ENCODE data around the gene ENDOD1. TPM values are rescaled to one million over a fixed set of nuclear protein-coding genes. Genes with fewer than 3 reads are reported as not detected.
"Not testable (repeated sequence)": the region's sequence is repeated elsewhere in the genome, so short reads cannot be mapped to it uniquely, and the experiment has no call there.

ENDOD1 gene
- total and polyA plus RNA-seq, 8 donors = 2.0 to 8.9 (median 5.1) TPM

DNA sequence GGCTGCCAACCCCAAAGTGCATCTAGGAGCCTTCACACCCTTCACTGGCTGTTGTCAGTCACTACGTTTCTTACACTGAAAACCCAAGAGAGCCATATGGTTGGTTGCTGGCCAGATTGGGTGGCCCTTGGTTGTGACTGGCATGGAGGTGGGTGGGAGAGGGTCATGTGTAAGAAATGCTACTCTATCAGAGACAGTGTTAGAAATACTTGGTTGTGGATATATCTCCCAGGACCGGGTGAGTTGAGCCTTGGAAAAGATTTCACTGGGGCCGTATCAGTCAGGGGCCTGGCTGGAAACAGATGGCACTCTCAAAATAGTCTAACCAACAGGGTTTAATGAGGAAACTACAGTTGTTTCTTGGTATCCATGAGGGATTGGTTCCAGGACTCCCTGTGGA is 15.2 kb downstream of the ENDOD1 start:
- Histone ChIP-seq H3K36me3 (no peaks in the 10 kb centered on the region), H3K27me3 (no peaks in the 10 kb centered on the region), H3K4me1 (no peaks in the 10 kb centered on the region), H3K9me3 (no peaks in the 10 kb centered on the region), H3K27ac (no peak overlapping the region), H3K4me3 (no peak overlapping the region)
- FAIRE-seq (no peak), ATAC-seq (no peak), DNase-seq (no peak)
- 87 to 91% methylated on average over 3 of the region's 3 CpGs for WGBS, 2 donors
- intact Hi-C loops (cut with DNase I) = no loop called here
- TF ChIP-seq, protein P1, sequence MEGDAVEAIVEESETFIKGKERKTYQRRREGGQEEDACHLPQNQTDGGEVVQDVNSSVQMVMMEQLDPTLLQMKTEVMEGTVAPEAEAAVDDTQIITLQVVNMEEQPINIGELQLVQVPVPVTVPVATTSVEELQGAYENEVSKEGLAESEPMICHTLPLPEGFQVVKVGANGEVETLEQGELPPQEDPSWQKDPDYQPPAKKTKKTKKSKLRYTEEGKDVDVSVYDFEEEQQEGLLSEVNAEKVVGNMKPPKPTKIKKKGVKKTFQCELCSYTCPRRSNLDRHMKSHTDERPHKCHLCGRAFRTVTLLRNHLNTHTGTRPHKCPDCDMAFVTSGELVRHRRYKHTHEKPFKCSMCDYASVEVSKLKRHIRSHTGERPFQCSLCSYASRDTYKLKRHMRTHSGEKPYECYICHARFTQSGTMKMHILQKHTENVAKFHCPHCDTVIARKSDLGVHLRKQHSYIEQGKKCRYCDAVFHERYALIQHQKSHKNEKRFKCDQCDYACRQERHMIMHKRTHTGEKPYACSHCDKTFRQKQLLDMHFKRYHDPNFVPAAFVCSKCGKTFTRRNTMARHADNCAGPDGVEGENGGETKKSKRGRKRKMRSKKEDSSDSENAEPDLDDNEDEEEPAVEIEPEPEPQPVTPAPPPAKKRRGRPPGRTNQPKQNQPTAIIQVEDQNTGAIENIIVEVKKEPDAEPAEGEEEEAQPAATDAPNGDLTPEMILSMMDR (IDR thresholded peaks at IDR 0.05) = no peak

DNA sequence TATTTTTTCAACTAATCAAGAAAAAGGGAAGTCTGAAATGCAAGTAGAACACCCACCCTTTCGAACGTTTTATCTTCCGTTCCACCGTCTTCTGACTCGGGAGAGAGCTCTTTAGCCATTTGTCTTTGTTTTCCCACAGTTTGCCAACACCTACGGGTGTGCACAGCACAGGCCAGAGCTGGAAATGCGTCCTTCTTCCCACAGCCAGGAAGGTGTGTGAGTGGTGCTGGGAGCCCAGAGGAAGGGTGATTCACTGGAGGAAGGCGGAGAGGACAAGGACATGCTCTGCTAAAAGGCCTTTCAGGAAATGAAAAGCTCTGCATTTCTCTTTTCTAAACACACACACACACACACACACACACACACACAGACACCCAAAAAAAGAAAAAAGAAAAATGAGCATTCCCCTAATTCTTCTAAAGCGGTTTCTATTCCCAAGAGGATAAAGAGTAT is 18.5 kb downstream of the ENDOD1 start:
- FAIRE-seq = no peak
- H3K27ac ChIP-seq = peak overlapping the region in 1 of 4 donors; percentile 61
- TF ChIP-seq, protein P1 (IDR thresholded peaks at IDR 0.05) = no peak

DNA sequence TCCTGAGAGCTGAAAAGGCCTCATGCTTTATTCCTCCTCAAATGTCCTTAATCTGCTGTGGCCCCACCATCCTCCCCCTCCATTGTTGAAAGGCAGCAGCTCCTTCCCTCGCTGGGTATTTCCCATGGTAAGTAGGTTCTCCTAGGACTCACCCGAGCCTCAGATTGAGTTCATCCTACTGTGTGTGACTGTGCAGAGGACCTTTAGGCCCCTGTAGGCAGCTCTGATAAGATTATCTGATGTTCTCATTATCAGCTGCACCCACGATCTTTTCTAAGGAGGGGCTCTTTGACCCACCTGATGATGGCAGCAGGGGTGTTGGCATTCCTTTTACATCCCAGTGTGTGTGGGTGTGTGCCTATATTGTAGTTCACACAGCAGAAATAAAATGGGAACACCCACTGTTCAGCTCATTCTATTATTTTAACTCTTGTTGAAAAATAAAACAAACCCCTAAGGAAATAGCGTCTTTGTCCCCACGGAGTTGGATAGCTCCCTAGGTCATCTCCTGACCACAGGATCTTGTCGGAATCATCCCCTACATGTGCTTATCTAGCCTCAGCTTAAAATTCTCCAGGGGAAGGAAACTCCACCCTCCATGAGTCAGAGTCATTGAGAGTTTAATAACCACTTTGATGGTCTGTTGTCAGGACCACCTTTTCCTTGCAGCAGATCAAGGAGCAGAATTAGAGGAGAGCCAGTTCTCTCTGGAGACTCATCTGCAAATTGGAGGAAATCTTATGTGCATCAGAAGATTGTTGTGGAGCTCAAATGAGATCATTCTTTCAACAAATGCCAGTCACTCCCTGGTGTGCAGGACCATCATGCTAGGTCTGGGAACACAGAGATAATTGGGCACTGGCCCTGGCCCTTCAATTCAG is 19.3 kb downstream of the ENDOD1 start:
- H3K27ac ChIP-seq = no peak overlapping the region

More for the DNA sequence above, 18.5 kb downstream of the ENDOD1 start:
- no peaks in the 10 kb centered on the region for H3K4me1 ChIP-seq
- DNase-seq = no peak
- no peaks in the 10 kb centered on the region for H3K36me3 ChIP-seq
- no peak overlapping the region for H3K4me3 ChIP-seq
- intact Hi-C loops (cut with DNase I) = no loop called here
- H3K9me3 ChIP-seq = no peaks in the 10 kb centered on the region
- H3K27me3 ChIP-seq = no peaks in the 10 kb centered on the region
- ATAC-seq = peak; percentile 49 to 83 (median 77)
- 68 to 69% methylated on average over 9 of the region's 9 CpGs for WGBS, 2 donors

DNA sequence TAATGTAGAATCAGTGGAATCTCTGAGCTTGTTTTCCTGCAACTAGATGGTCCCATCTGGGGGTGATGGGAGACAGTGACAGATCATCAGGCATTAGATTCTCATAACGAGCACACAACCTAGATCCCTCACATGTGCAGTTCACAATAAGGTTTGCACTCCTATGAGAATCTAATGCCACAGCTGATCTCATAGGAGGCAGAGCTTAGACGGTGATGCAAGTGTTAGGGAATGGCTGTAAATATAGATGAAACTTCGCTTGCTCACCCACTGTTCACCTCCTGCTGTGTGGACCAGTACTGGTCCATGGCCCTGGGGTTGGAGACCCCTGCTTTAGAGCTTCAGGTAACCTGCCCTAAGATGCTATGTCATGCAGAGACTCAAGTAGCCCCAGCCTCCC is 21.8 kb downstream of the ENDOD1 start:
- H3K4me3 ChIP-seq; H3K27me3 ChIP-seq; FAIRE-seq; intact Hi-C loops (cut with DNase I); H3K27ac ChIP-seq; ATAC-seq; H3K4me1 ChIP-seq; H3K9me3 ChIP-seq; H3K36me3 ChIP-seq; DNase-seq: not testable (repeated sequence)
- WGBS, 2 donors = 92 to 93% methylated on average over 3 of the region's 3 CpGs

More for the DNA sequence above, 19.3 kb downstream of the ENDOD1 start:
- H3K36me3 ChIP-seq = no peaks in the 10 kb centered on the region
- no peak for FAIRE-seq
- no peaks in the 10 kb centered on the region for H3K4me1 ChIP-seq
- TF ChIP-seq, protein P1 (IDR thresholded peaks at IDR 0.05) = no peak
- H3K4me3 ChIP-seq = no peak overlapping the region
- DNase-seq = no peak
- H3K9me3 ChIP-seq = no peaks in the 10 kb centered on the region
- WGBS, 2 donors = 74 to 76% methylated on average over 6 of the region's 6 CpGs
- H3K27me3 ChIP-seq = no peaks in the 10 kb centered on the region
- intact Hi-C loops (cut with DNase I) = no loop called here
- no peak for ATAC-seq

DNA sequence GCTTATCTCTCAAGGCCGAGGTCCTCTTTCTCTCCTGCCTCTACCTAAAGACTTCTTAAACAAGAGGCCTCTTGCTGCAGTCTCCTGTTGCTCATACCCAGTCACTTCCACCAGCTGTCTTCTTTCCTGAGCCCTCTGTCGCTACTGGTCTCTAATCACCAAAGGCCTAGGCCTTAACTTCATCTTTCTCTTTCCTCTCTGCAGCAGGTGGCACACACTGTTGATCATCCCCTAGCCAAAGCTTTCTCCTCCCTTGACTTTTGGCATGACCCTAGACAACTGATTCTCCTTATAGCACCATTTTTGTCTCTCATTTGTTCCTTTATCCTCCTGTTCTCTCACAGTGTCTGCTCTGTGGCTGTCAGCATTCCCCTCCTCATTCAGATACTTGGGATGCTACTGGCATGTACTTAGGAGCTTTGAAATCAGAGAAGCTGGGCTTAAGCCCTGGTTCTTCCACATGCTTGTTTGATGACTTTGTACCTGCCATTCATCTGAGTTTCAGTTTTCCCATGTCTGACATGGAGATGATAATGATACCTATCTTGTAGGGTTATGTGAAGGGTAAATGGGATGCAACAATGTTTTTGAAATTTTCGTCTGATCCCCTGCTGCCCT is 22.4 kb downstream of the ENDOD1 start:
- no peaks in the 10 kb centered on the region for H3K4me1 ChIP-seq
- WGBS, 2 donors = 69 to 72% methylated on average over 3 of the region's 3 CpGs
- ATAC-seq (no peak), DNase-seq (no peak), FAIRE-seq (no peak)
- H3K27ac ChIP-seq = no peak overlapping the region
- H3K4me3 ChIP-seq = no peak overlapping the region
- TF ChIP-seq, protein P1 (IDR thresholded peaks at IDR 0.05) = no peak
- no peaks in the 10 kb centered on the region for H3K9me3 ChIP-seq
- H3K36me3 ChIP-seq = no peaks in the 10 kb centered on the region
- intact Hi-C loops (cut with DNase I) = no loop called here
- no peaks in the 10 kb centered on the region for H3K27me3 ChIP-seq
